K562 (cell line): Measurements from ENCODE around the gene CENPP. TPM values are rescaled to one million over a fixed set of nuclear protein-coding genes. Genes with fewer than 3 reads are reported as not detected.

Experiments used
- ATAC-seq: fragments of 200-7000 bp; cut with Tn5 transposase; 3 replicates; pipeline ENCODE4 v1.9.1; 2020; ENCODE audit warnings: moderate library complexity
- BruUV-seq: library from RNA; stranded (reverse); fragments of 400-500 nt; replicated peaks from 2 replicates; lab custom pipeline; 2021; lab: Mats Ljungman, UMichigan
- CTCF ChIA-PET: fragments of 300-600 bp; formaldehyde crosslinking; extraction: SDS; loops from one replicate; lab custom pipeline; 2021; ENCODE audit warnings: low intra/inter-chr PET ratio; lab: Yijun Ruan, JAX
- POLR2A ChIA-PET: fragments of 300-600, 350-650 bp; sonication (Branson Sonifier 250); formaldehyde crosslinking; extraction: SDS; loops from one replicate; lab custom pipeline; 2021; ENCODE audit warnings: antibody characterized with exemption, inconsistent platforms; lab: Yijun Ruan, JAX
- DNase-seq, 4 experiments: peaks; one replicate each; pipeline versions ENCODE4 v3.0.0 to v3.0.0-alpha.2; 2011 to 2018; ENCODE audit warnings: low spot score in 3 of 4, mixed read lengths in 3 of 4; ENCODE audit errors: extremely low read depth in 1 of 4
- FAIRE-seq: peaks from 2 replicates; lab custom pipeline; 2011; peaks lifted over from hg19 to GRCh38; lab: Jason Lieb, UNC
- H2AFZ ChIP-seq: 2 replicates; pipeline ENCODE4 v1.6.0; 2011; ENCODE audit warnings: low read depth, low read length, control low read depth, inconsistent platforms
- H3K27ac ChIP-seq: fragments of 200-600 bp; 3 replicates; pipeline ENCODE4 v1.8.0; 2011; ENCODE audit warnings: low read depth, mild to moderate bottlenecking, control low read depth, inconsistent platforms, low read length, moderate library complexity, mixed read lengths; ENCODE audit errors: extremely low read depth
- H3K27me3 ChIP-seq, 2 experiments: fragments of 300-600 bp in 1 of 2; 2 replicates in 1 of 2; 3 replicates in 1 of 2; pipeline versions ENCODE4 v1.6.0 to v1.8.0; 2011; ENCODE audit warnings: inconsistent platforms in 2 of 2, low read length in 2 of 2, mild to moderate bottlenecking in 1 of 2, mixed read lengths in 1 of 2, moderate library complexity in 1 of 2; ENCODE audit not compliant: control insufficient read depth in 2 of 2, insufficient read depth in 2 of 2
- H3K36me3 ChIP-seq: fragments of 300-600 bp; 3 replicates; pipeline ENCODE4 v1.8.0; 2011; ENCODE audit warnings: mild to moderate bottlenecking, low read length, inconsistent platforms; ENCODE audit not compliant: control insufficient read depth, insufficient read depth
- H3K4me1 ChIP-seq, 2 experiments: fragments of 200-600 bp in 1 of 2; replicated peaks in 1 of 2; 2 replicates in 1 of 2; 3 replicates in 1 of 2; pipeline versions ENCODE4 v1.5.1 to v1.8.0; 2011; ENCODE audit warnings: inconsistent platforms in 2 of 2, low read length in 2 of 2, mild to moderate bottlenecking in 1 of 2, mixed read lengths in 1 of 2, moderate library complexity in 1 of 2; ENCODE audit not compliant: control insufficient read depth in 2 of 2, insufficient read depth in 2 of 2
- H3K4me2 ChIP-seq: 2 replicates; pipeline ENCODE4 v1.6.1; 2011; ENCODE audit warnings: low read length, control low read depth, inconsistent platforms, mixed read lengths; ENCODE audit not compliant: insufficient read depth
- H3K4me3 ChIP-seq: fragments of 200-600 bp; sonication (generic), shearing (Covaris generic); 2 replicates; pipeline ENCODE4 v1.5.1; 2016; ENCODE audit warnings: control low read depth, inconsistent platforms
- H3K79me2 ChIP-seq: fragments of 200-600 bp; 3 replicates; pipeline ENCODE4 v1.8.0; 2011; ENCODE audit warnings: low read length, inconsistent platforms; ENCODE audit not compliant: control insufficient read depth, insufficient read depth
- H3K9ac ChIP-seq, 2 experiments: 2 replicates each; pipeline versions ENCODE4 v1.6.0 to v1.6.1; 2011; ENCODE audit warnings: low read depth in 2 of 2, low read length in 2 of 2, control low read depth in 1 of 2, inconsistent platforms in 1 of 2, mild to moderate bottlenecking in 1 of 2, mixed read lengths in 1 of 2; ENCODE audit not compliant: insufficient read depth in 1 of 2
- H3K9me1 ChIP-seq: one replicate; pipeline ENCODE4 v1.6.0; 2011; ENCODE audit warnings: inconsistent platforms, mild to moderate bottlenecking, low read length, moderate library complexity; ENCODE audit not compliant: control insufficient read depth, insufficient read depth
- H3K9me3 ChIP-seq: replicated peaks from 2 replicates; pipeline ENCODE4 v1.5.1; 2011; ENCODE audit warnings: low read depth, low read length, inconsistent platforms; ENCODE audit not compliant: control insufficient read depth, insufficient read depth
- H4K20me1 ChIP-seq: replicated peaks from 2 replicates; pipeline ENCODE4 v1.6.1; 2011; ENCODE audit warnings: low read length, inconsistent platforms, mixed read lengths; ENCODE audit not compliant: control insufficient read depth, insufficient read depth
- ARHGAP35 ChIP-seq: fragments of 450-650 bp; IDR thresholded peaks from 2 replicates; pipeline ENCODE4 v1.6.1; 2018; ENCODE audit not compliant: partially characterized antibody
- FOXK2 ChIP-seq, 2 experiments: fragments of 450-650 bp; IDR thresholded peaks in 1 of 2; conservative IDR thresholded peaks in 1 of 2; 2 replicates each; pipeline ENCODE4 v1.6.1; 2016; ENCODE audit warnings: low read depth in 2 of 2, mild to moderate bottlenecking in 1 of 2
- GTF2A2 ChIP-seq: IDR thresholded peaks from 2 replicates; pipeline ENCODE4 v1.6.1; 2016; ENCODE audit warnings: mild to moderate bottlenecking, missing genetic modification characterization, missing compliant biosample characterization
- ZNF766 ChIP-seq: fragments of 200-800 bp; sonication (Bioruptor generic); conservative IDR thresholded peaks from 2 replicates; pipeline ENCODE4 v1.6.1; 2016; ENCODE audit warnings: missing genetic modification characterization, missing compliant biosample characterization
- WGBS: fragments of 100-300 bp; shearing (Covaris generic); methylation state at CpG from one replicate; pipeline ENCODE4 v1.1.6; 2016; ENCODE audit warnings: low coverage, mixed read lengths; ENCODE audit not compliant: insufficient coverage; ENCODE audit errors: missing lambda C conversion rate; 5-methylcytosine and 5-hydroxymethylcytosine counted together
- in situ Hi-C: fragments of 300-500 bp; cut with MboI; formaldehyde crosslinking; loops from 4 replicates; pipeline ENCODE4 v1.15.0; 2018; ENCODE audit warnings: inconsistent platforms, mixed read lengths
- intact Hi-C: fragments of 100-400 bp; cut with micrococcal nuclease; formaldehyde crosslinking; loops from 2 replicates; pipeline ENCODE4 v1.14.2; 2022
- polyA plus RNA-seq, 8 experiments: library from polyadenylated mRNA; depleted of rRNA in 4 of 8; stranded (reverse) in 5 of 8; unstranded in 3 of 8; fragments of >200 nt; fragmentation: Nextera tagmentation in 2 of 8; fragmentation: Illumina TruSeq in 1 of 8; extraction: Ambion mirVana in 2 of 8; extraction: Trizol in 1 of 8; gene quantifications; 2 replicates each; pipeline versions ENCODE4 v1.2.1 to v1.2.3, GENCODE V29; 2011 to 2014; ENCODE audit warnings: inconsistent platforms in 1 of 8, missing spikeins in 1 of 8
- total RNA-seq, 7 experiments: library from RNA; depleted of rRNA in 6 of 7; stranded (reverse); fragments of >200 nt in 6 of 7; fragmentation: Illumina TruSeq in 2 of 7; extraction: Trizol in 2 of 7; gene quantifications; 2 replicates each; pipeline versions ENCODE4 v1.2.1 to v1.2.3, GENCODE V29; 2011 to 2021; ENCODE audit warnings: low replicate concordance in 1 of 7
- TF ChIP-seq, protein P1 (sequence below): fragments of 450-650 bp; formaldehyde crosslinking; IDR thresholded peaks from 2 replicates; pipeline ENCODE4 v1.4.0; 2022; ENCODE audit warnings: mild to moderate bottlenecking, moderate library complexity
- TF ChIP-seq, protein P2 (sequence below): fragments of 250-450 bp; sonication (Bioruptor Pico); IDR thresholded peaks from 2 replicates; pipeline ENCODE4 v1.5.0; 2021
- TF ChIP-seq, protein P3 (sequence below): sonication (generic); formaldehyde crosslinking; IDR thresholded peaks from 2 replicates; pipeline ENCODE4 v1.8.1; 2023; ENCODE audit warnings: mild to moderate bottlenecking, missing genetic modification reagents
- TF ChIP-seq, protein P4 (sequence below): fragments of 250-450 bp; sonication (Bioruptor Pico); IDR thresholded peaks from 2 replicates; pipeline ENCODE4 v1.4.0; 2020

CENPP gene
- total and polyA plus RNA-seq, 9 of the 15 experiments (the other 6 are each of a cell fraction or from before 2014, with no cell fraction given): 8.0 to 28.5 (median 17.9) TPM

DNA sequence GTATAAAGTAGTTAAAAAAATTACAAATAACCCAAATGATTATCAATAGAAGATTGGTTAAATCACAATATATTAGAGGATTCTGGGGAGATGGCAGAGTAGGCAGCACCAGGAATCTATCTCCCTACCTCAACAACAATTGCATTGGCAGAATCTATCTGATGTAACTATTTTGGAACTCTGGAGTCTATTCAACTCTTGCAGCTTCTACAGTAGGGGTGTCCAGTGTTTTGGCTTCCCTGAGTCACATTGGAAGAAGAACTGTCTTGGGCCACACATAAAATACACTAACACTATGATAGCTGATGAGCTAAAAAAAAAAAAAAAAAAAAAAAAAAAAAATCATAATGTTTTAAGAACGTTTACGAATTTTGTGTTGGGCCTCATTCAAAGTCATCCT lies 239.2 kb downstream of the CENPP start:
- intact Hi-C loops: no loop called here
- Histone ChIP-seq H3K4me1 (0 out of 5 replicates have a peak, but pooled peaks cover 0 to 8% of the 10 kb centered on the region in 2 experiments), H3K36me3 (no peaks in the 10 kb centered on the region), H4K20me1 (no peaks in the 10 kb centered on the region), H3K4me3 (no peak overlapping the region), H2AFZ (no peak overlapping the region), H3K27me3 (no peaks in the 10 kb centered on the region), H3K27ac (no peak overlapping the region), H3K9me1 (no peaks in the 10 kb centered on the region), H3K9ac (no peak overlapping the region), H3K4me2 (no peak overlapping the region), H3K9me3 (no peaks in the 10 kb centered on the region), H3K79me2 (no peaks in the 10 kb centered on the region)
- DNase-seq (no peak), ATAC-seq (no peak), FAIRE-seq (no peak)
- CTCF ChIA-PET: no interaction called here
- in situ Hi-C loops: no loop called here
- WGBS: 70% methylated on average over 2 of the region's 2 CpGs
- POLR2A ChIA-PET: no interaction called here
- no TSS peak for BruUV-seq
- TF ChIP-seq ZNF766 (CRISPR knock-in tag) (no peak), ARHGAP35 (no peak), GTF2A2 (tag) (no peak), FOXK2 (conservative IDR thresholded peaks at IDR 0.05 in 1 of 2, IDR thresholded peaks at IDR 0.05 in 1 of 2; ENCODE audit: low read depth in 2 of 2) (no peak)
- TF ChIP-seq, protein P1, sequence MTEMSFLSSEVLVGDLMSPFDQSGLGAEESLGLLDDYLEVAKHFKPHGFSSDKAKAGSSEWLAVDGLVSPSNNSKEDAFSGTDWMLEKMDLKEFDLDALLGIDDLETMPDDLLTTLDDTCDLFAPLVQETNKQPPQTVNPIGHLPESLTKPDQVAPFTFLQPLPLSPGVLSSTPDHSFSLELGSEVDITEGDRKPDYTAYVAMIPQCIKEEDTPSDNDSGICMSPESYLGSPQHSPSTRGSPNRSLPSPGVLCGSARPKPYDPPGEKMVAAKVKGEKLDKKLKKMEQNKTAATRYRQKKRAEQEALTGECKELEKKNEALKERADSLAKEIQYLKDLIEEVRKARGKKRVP (CRISPR knock-in tag): no peak
- TF ChIP-seq, protein P2, sequence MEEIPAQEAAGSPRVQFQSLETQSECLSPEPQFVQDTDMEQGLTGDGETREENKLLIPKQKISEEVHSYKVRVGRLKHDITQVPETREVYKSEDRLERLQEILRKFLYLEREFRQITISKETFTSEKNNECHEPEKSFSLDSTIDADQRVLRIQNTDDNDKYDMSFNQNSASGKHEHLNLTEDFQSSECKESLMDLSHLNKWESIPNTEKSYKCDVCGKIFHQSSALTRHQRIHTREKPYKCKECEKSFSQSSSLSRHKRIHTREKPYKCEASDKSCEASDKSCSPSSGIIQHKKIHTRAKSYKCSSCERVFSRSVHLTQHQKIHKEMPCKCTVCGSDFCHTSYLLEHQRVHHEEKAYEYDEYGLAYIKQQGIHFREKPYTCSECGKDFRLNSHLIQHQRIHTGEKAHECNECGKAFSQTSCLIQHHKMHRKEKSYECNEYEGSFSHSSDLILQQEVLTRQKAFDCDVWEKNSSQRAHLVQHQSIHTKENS (CRISPR knock-in tag): no peak
- TF ChIP-seq, protein P3, sequence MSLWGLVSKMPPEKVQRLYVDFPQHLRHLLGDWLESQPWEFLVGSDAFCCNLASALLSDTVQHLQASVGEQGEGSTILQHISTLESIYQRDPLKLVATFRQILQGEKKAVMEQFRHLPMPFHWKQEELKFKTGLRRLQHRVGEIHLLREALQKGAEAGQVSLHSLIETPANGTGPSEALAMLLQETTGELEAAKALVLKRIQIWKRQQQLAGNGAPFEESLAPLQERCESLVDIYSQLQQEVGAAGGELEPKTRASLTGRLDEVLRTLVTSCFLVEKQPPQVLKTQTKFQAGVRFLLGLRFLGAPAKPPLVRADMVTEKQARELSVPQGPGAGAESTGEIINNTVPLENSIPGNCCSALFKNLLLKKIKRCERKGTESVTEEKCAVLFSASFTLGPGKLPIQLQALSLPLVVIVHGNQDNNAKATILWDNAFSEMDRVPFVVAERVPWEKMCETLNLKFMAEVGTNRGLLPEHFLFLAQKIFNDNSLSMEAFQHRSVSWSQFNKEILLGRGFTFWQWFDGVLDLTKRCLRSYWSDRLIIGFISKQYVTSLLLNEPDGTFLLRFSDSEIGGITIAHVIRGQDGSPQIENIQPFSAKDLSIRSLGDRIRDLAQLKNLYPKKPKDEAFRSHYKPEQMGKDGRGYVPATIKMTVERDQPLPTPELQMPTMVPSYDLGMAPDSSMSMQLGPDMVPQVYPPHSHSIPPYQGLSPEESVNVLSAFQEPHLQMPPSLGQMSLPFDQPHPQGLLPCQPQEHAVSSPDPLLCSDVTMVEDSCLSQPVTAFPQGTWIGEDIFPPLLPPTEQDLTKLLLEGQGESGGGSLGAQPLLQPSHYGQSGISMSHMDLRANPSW: no peak
- TF ChIP-seq, protein P4, sequence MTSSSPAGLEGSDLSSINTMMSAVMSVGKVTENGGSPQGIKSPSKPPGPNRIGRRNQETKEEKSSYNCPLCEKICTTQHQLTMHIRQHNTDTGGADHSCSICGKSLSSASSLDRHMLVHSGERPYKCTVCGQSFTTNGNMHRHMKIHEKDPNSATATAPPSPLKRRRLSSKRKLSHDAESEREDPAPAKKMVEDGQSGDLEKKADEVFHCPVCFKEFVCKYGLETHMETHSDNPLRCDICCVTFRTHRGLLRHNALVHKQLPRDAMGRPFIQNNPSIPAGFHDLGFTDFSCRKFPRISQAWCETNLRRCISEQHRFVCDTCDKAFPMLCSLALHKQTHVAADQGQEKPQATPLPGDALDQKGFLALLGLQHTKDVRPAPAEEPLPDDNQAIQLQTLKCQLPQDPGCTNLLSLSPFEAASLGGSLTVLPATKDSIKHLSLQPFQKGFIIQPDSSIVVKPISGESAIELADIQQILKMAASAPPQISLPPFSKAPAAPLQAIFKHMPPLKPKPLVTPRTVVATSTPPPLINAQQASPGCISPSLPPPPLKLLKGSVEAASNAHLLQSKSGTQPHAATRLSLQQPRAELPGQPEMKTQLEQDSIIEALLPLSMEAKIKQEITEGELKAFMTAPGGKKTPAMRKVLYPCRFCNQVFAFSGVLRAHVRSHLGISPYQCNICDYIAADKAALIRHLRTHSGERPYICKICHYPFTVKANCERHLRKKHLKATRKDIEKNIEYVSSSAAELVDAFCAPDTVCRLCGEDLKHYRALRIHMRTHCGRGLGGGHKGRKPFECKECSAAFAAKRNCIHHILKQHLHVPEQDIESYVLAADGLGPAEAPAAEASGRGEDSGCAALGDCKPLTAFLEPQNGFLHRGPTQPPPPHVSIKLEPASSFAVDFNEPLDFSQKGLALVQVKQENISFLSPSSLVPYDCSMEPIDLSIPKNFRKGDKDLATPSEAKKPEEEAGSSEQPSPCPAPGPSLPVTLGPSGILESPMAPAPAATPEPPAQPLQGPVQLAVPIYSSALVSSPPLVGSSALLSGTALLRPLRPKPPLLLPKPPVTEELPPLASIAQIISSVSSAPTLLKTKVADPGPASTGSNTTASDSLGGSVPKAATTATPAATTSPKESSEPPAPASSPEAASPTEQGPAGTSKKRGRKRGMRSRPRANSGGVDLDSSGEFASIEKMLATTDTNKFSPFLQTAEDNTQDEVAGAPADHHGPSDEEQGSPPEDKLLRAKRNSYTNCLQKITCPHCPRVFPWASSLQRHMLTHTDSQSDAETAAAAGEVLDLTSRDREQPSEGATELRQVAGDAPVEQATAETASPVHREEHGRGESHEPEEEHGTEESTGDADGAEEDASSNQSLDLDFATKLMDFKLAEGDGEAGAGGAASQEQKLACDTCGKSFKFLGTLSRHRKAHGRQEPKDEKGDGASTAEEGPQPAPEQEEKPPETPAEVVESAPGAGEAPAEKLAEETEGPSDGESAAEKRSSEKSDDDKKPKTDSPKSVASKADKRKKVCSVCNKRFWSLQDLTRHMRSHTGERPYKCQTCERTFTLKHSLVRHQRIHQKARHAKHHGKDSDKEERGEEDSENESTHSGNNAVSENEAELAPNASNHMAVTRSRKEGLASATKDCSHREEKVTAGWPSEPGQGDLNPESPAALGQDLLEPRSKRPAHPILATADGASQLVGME (CRISPR knock-in tag): no peak
